ENCODE data around the gene USP8.

USP8 gene

DNA sequence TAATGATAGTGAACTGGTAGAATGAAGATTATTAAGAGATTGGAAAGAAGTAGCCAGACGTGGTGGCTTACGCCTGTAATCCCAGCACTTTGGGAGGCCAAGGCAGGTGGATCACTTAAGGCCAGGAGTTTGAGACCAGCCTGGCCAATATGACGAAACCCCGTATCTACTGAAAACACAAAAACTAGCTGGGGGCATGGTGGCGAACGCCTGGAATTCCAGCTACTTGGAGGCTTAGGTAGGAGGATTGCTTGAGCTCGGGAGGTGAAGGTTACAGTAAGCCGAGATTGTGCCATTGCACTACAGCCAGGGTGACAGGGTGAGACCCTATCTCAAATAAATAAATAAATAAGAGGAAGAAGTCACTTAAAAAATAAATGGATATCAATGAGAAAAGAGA is 14.0 kb downstream of the USP8 start:
- CTCF ChIA-PET = interaction anchor here (0.7 kb wide), 1 partner anchor 1379 kb away, joined by 3 read pairs; no protein-coding TSS in a partner anchor

DNA sequence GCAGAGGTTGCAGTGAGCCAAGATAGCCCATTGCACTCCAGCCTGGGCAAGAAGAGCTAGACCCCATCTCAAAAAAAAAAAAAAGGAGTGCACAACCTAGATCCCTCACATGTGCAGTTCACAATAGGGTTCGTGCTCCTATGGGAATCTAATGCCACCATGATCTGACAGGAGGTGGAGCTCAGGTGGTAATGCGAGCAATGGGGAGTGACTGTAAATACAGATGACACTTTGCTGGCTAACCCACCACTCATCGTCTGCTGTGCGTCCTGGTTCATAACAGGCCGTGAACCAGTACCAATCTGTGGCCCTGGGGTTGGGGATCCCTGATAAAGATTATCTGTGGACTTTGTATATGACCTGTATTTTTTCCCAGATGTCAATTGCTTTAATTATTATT is 16.7 kb downstream of the USP8 start:
- no peak overlapping the region for H3K27ac ChIP-seq
- ChIA-PET CTCF (interaction anchor here (0.6 kb wide), 1 partner anchor 24 kb away, joined by 3 read pairs; no protein-coding TSS in a partner anchor), POLR2A (ENCODE audit: low non-redundant PET) (no interaction called here)
- TF ChIP-seq, protein P1, sequence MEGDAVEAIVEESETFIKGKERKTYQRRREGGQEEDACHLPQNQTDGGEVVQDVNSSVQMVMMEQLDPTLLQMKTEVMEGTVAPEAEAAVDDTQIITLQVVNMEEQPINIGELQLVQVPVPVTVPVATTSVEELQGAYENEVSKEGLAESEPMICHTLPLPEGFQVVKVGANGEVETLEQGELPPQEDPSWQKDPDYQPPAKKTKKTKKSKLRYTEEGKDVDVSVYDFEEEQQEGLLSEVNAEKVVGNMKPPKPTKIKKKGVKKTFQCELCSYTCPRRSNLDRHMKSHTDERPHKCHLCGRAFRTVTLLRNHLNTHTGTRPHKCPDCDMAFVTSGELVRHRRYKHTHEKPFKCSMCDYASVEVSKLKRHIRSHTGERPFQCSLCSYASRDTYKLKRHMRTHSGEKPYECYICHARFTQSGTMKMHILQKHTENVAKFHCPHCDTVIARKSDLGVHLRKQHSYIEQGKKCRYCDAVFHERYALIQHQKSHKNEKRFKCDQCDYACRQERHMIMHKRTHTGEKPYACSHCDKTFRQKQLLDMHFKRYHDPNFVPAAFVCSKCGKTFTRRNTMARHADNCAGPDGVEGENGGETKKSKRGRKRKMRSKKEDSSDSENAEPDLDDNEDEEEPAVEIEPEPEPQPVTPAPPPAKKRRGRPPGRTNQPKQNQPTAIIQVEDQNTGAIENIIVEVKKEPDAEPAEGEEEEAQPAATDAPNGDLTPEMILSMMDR (conservative IDR thresholded peaks at IDR 0.05; ENCODE audit: low read depth) = no peak
- DNase-seq (ENCODE audit: low spot score) = no peak

More for the DNA sequence above, 14.0 kb downstream of the USP8 start:
- H3K27ac ChIP-seq = no peak overlapping the region
- no peak for DNase-seq (ENCODE audit: low spot score)
- POLR2A ChIA-PET (ENCODE audit: low non-redundant PET) = no interaction called here
- TF ChIP-seq, protein P1 (conservative IDR thresholded peaks at IDR 0.05; ENCODE audit: low read depth) = no peak

DNA sequence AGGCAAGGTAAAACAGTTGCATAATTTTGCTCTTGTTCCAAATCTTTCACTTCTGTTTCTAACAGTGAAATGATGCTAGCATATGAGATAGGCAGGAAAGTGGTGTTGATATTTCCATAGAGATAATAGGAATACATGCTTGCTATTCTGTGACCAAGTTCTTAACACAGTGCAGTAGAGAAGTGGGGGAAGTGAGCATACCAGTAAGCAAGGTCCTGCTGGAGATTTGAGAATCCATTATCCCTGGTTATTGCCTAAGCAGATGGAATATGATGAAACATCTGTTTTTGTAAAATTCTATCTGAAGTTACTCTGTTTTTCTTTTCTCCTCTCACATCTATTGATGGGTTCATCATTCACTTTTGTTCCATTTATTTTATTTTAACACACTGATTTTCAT is 28.7 kb downstream of the USP8 start:
- CTCF ChIA-PET = no interaction called here
- DNase-seq (ENCODE audit: low spot score) = no peak
- TF ChIP-seq, protein P1 (conservative IDR thresholded peaks at IDR 0.05; ENCODE audit: low read depth) = no peak
- no peak overlapping the region for H3K27ac ChIP-seq
- POLR2A ChIA-PET (ENCODE audit: low non-redundant PET) = no interaction called here

DNA sequence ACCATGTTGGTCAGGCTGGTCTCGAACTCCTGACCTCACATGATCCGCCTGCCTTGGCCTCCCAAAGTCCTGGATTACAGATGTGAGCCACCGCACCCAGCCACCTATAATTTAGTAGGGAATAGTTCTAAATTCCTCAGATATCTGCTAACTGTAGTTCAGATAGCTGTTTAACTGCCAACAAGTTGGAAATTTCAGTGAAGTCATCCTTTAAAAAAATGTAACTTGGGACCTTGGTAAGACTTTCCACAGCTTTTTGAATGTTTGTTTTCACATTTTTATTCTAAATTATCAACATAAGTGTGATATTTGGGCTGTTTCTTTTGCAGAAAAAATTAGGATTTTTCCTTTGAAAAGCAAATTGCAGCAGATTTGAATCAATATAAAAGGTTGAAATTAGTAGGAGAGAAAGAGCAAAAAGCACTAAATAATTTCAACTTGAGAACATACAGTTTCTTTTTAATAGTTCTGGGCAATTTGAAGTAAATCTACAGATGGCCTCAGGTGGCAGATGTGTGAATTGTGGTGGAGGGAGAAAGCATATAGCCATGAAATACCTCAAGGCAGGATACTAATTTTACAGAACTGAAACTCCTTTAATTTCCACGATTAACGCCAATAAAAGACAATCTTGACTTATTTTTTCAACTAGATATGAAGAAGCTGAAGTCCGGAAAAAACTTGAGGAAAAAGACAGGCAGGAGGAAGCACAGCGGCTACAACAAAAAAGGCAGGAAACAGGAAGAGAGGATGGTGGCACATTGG is 34.3 kb downstream of the USP8 start:
- ChIA-PET CTCF (interaction anchor here (0.5 to 0.6 kb wide), 2 partner anchors 32 to 156 kb away, joined by 3 read pairs; no protein-coding TSS in a partner anchor), POLR2A (ENCODE audit: low non-redundant PET) (no interaction called here)
- H3K27ac ChIP-seq = no peak overlapping the region
- TF ChIP-seq, protein P1 (conservative IDR thresholded peaks at IDR 0.05; ENCODE audit: low read depth) = no peak
- DNase-seq (ENCODE audit: low spot score) = no peak

DNA sequence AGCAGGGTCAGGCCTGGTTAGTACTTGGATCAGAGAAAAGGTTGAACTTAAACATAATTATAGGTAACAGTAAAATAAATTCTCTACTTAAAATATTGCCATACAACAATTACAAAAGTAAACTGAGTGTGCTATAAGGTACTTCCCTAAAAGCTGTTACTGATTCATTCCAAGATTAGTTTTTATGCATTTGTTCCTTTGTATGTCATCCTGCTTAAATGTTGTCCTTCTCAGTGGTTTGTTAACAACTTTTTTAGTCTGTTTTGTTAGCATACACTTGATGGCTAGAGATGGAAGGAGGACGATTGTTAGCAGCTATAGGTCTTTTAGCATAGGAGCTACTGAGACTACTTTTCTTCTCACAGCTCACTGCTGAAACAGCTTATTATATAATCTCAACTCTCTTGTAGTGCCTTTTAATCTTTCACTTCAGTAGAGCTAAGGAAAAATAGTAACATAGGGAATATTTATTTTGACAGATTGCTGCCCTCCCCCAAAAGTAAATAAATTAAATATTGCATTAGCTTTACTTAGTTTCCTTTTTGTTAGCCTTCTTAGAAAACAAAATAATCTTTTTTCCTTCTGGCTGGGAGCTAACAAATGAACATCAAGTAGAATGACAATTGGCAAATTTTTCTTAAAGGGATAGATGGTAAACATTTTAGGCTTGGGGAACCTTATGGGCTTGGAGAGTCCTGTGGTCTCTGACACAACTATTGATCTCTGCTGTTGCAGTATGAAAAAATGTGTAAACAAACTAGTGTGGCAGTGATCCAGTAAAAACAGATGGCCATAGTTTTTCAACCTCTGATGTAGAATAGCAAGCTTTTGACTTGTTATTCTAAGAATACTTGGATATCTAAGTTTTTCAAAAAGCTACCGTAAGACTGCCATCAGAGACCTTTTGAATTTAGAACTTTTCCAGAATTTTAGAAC is 39.5 kb downstream of the USP8 start:
- POLR2A ChIA-PET (ENCODE audit: low non-redundant PET) = interaction anchor here (0.5 kb wide), 1 partner anchor 14 kb away, joined by 7 read pairs; no protein-coding TSS in a partner anchor
- TF ChIP-seq, protein P1 (conservative IDR thresholded peaks at IDR 0.05; ENCODE audit: low read depth) = no peak
- CTCF ChIA-PET = no interaction called here
- no peak overlapping the region for H3K27ac ChIP-seq
- DNase-seq (ENCODE audit: low spot score) = no peak

DNA sequence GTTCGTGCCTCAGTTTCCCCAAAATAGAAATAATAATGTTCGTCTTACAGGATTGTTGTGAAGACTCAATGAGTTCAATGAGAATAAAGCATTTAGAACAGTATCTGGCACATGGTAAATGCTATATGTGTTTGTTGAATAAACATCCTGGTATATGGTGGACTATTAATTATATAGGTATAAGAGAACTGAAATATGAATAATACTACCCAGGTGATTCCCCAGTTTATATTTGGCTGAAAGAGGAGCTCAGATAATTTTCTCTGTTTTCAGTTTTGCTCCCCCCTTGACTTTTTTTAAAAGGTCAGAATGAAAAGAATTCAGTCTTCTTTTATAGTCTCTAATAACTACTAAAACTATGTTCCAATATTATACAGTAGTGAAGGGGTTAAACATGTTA is 46.9 kb downstream of the USP8 start:
- DNase-seq (ENCODE audit: low spot score) = no peak
- H3K27ac ChIP-seq = no peak overlapping the region
- ChIA-PET CTCF (no interaction called here), POLR2A (ENCODE audit: low non-redundant PET) (no interaction called here)
- TF ChIP-seq, protein P1 (conservative IDR thresholded peaks at IDR 0.05; ENCODE audit: low read depth) = no peak

All from RWPE1 (cell line).